ENCODE results near the gene RAET1G.

- TF ChIP-seq CTCF (IDR thresholded peaks at IDR 0.05) (no peak), EZH2 (IDR thresholded peaks at IDR 0.05; ENCODE audit: borderline replicate concordance, insufficient read depth, low read depth, low read length, poor library complexity, severe bottlenecking) (no peak)
Observed at GRCh38 chr6:149951096-149951495, 28.2 kb upstream of the RAET1G start.

Measured in B cell (primary cell).